ENCODE data around the gene PTPN7. TPM values are rescaled to one million over a fixed set of nuclear protein-coding genes. Genes with fewer than 3 reads are reported as not detected.

PTPN7 gene
- total RNA-seq, 4 donors from 2014 or later: 4.7 to 48.7 (median 7.6) TPM

- Histone ChIP-seq H3K4me3 (peak overlapping the region in 2 of 4 donors; percentile 26 to 39), H3K27ac (peak overlapping the region in 3 of 4 donors; percentile 40 to 85 (median 54)), H3K4me1 (peaks cover 0 to 1% (median under 1%) of the 10 kb centered on the region in 4 donors), H3K36me3 (no peaks in the 10 kb centered on the region), H3K27me3 (no peaks in the 10 kb centered on the region), H3K9me3 (no peaks in the 10 kb centered on the region)
- TF ChIP-seq POLR2A (IDR thresholded peaks at IDR 0.05) (no peak), CTCF (IDR thresholded peaks at IDR 0.05) (no peak)
- DNase-seq: no peak
Observed at GRCh38 chr1:202187697-202188407, 27.4 kb upstream of the PTPN7 start.

DNA sequence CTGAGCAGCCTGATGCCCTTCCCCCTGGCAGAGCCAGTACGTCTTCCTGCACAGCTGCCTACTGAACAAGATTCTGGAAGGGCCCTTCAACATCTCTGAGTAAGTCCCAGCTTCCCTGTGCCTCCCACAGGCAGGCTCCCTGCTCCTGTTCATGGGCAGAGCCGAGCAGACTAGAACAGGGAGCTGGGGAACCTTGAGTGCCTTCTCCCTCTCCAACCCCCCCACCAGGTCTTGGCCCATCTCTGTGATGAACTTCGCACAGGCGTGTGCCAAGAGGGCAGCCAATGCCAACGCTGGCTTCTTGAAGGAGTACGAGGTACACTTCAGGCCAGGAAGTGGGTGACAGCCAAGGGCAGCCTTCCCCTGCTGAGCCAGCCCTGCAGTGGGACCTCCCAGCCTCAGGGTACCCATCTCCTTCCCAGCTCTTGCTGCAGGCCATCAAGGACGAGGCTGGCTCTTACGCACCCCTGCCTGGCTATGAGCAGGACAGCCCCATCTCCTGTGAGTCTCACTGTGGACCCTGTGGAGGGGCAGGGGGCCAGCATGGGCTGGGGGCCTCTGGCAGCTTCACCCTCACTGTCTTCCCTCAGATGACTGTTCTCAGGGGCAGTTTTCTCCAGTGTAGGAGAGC lies 26.8 kb upstream of the PTPN7 start:
- TF ChIP-seq CTCF (IDR thresholded peaks at IDR 0.05): no peak
- TF ChIP-seq POLR2A (IDR thresholded peaks at IDR 0.05): peak; percentile 13 to 35
- DNase-seq: peak in 2 of 3 donors; percentile 87 to 90
- H3K9me3 ChIP-seq: no peaks in the 10 kb centered on the region
- peak overlapping the region in 2 of 4 donors; percentile 26 to 39 for H3K4me3 ChIP-seq
- peak overlapping the region in 3 of 4 donors; percentile 40 to 85 (median 54) for H3K27ac ChIP-seq
- H3K4me1 ChIP-seq: no peaks in the 10 kb centered on the region
- no peaks in the 10 kb centered on the region for H3K36me3 ChIP-seq
- H3K27me3 ChIP-seq: no peaks in the 10 kb centered on the region

GRCh38 chr1:202186327-202186726 lies 25.9 kb upstream of the PTPN7 start:
- Histone ChIP-seq H3K36me3 (no peaks in the 10 kb centered on the region), H3K27me3 (no peaks in the 10 kb centered on the region), H3K9me3 (no peaks in the 10 kb centered on the region), H3K4me3 (no peak overlapping the region), H3K27ac (peak overlapping the region in 1 of 4 donors; percentile 85), H3K4me1 (no peaks in the 10 kb centered on the region)
- no peak for DNase-seq
- no peak for TF ChIP-seq POLR2A (IDR thresholded peaks at IDR 0.05)
- no peak for TF ChIP-seq CTCF (IDR thresholded peaks at IDR 0.05)

DNA sequence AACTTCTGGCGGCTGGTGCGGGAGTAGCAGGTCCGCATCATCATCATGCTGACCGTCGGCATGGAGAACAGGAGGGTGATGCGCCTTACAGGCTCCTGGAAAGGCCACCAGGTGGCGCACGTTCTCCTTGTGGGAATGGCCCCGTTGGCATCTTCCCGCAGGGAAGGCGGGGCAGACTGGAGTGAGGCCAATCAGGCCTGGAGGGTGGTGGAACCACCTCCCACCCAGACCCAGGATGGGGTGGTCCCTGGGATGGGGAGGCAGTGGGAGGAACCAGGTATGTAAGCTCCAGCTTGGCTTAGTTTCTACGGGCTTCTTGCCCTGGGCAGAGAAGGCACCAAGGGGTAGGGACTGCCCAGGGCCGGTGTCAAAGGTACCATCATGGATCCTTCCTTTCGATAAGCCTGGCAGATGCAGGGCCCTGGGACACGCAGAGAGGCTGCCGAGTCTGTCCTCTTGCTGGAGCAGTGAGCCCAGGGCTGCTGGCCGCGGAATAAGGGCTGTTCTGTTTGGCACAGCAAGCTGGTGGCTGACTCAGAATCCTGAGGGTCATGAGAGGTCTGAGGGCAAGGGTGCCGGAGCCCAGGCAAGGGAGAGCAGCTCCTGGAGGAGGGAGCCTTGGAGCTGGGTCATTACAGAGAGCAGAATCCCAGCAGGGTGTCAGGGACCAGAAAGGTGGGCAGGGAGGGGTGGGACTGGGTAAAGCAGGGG lies 24.5 kb upstream of the PTPN7 start:
- Histone ChIP-seq H3K4me1 (no peaks in the 10 kb centered on the region), H3K9me3 (no peaks in the 10 kb centered on the region), H3K27me3 (no peaks in the 10 kb centered on the region), H3K4me3 (no peak overlapping the region), H3K27ac (peak overlapping the region in 1 of 4 donors; percentile 0), H3K36me3 (no peaks in the 10 kb centered on the region)
- TF ChIP-seq POLR2A (IDR thresholded peaks at IDR 0.05) (no peak), CTCF (IDR thresholded peaks at IDR 0.05) (peak; percentile 34 to 85 (median 78))
- DNase-seq: peak; percentile 75 to 93 (median 90)

DNA sequence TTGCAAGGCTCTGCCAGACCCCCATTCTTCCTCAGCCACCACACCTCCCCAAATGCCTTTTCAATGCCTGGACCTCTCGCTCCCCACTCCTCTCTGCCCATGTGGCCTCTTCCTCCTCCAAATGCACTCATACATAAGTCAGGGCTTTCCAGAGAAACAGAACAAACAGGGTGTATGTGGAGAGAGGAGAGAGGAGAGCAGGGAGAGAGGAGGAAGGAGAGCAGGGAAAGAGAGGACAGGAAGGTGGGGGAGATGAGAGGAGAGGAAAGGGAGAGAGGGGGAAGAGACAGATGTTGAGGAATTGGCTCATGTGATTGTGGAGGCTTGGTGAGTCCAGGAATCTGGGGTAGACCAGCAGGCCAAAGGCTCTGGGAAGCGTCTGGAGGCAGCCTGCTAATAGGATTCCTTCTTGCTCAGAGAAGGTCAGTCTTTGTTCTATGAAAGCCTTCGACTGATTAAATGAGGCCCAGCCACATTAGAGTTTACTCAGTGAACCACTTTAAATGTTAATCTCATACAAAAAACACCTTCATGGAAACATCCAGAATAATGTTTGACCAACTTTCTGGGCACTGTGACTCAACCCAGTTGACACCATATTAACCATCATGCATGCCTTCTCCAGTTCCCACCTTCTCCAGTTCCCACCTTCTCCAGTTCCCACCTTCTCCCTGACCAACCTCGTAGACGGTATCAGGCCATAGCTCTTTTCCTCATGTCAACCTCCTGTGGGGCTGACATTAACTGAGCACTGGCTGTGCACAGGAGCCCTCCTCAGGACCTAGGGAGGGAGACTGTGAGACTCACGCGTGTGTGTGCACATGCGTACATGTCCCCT lies 21.9 kb upstream of the PTPN7 start:
- H3K4me3 ChIP-seq: no peak overlapping the region
- no peaks in the 10 kb centered on the region for H3K36me3 ChIP-seq
- no peaks in the 10 kb centered on the region for H3K9me3 ChIP-seq
- H3K27ac ChIP-seq: no peak overlapping the region
- no peaks in the 10 kb centered on the region for H3K27me3 ChIP-seq
- TF ChIP-seq POLR2A (IDR thresholded peaks at IDR 0.05) (no peak), CTCF (IDR thresholded peaks at IDR 0.05) (no peak)
- DNase-seq: no peak
- H3K4me1 ChIP-seq: no peaks in the 10 kb centered on the region

Data from Peyer's patch (tissue), 4 donors.